ENCODE results near the gene RAD18. TPM values are rescaled to one million over a fixed set of nuclear protein-coding genes. Genes with fewer than 3 reads are reported as not detected.

Gene RAD18
- total RNA-seq, 1 experiment from 2014 or later: 46.6 TPM

DNA sequence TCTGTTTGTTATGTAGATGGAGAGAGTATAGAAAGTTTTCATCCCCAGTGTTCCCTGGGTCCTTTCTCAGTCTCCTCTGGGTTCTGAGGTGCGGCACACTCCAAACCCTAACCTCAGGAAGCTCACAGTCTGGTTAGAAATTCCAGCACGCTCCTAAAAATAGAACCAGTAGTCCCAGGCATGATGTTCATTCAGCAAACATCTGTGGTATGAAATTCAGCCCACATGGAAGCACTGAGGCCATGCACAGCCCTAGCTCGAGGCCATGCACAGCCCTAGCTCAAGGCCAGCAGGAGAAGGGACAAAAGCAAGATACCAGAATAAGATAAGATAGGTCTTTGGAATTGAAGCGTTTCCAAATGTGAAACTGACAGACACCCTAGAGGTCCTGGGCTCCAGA lies 111.6 kb downstream of the RAD18 start:
- POLR2A ChIA-PET (ENCODE audit: unreplicated experiment): no interaction called here
- TF ChIP-seq EZH2 (IDR thresholded peaks at IDR 0.05; ENCODE audit: low read length, unreplicated experiment) (no peak), EZH2phosphoT487 (IDR thresholded peaks at IDR 0.05; ENCODE audit: borderline replicate concordance, low read length) (no peak)
- TF ChIP-seq, protein P1, sequence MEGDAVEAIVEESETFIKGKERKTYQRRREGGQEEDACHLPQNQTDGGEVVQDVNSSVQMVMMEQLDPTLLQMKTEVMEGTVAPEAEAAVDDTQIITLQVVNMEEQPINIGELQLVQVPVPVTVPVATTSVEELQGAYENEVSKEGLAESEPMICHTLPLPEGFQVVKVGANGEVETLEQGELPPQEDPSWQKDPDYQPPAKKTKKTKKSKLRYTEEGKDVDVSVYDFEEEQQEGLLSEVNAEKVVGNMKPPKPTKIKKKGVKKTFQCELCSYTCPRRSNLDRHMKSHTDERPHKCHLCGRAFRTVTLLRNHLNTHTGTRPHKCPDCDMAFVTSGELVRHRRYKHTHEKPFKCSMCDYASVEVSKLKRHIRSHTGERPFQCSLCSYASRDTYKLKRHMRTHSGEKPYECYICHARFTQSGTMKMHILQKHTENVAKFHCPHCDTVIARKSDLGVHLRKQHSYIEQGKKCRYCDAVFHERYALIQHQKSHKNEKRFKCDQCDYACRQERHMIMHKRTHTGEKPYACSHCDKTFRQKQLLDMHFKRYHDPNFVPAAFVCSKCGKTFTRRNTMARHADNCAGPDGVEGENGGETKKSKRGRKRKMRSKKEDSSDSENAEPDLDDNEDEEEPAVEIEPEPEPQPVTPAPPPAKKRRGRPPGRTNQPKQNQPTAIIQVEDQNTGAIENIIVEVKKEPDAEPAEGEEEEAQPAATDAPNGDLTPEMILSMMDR (conservative IDR thresholded peaks at IDR 0.05; ENCODE audit: low read depth, low read length): no peak
- H3K27ac ChIP-seq (ENCODE audit: low read length): no peak overlapping the region
- H3K9me3 ChIP-seq (ENCODE audit: low read length): no peaks in the 10 kb centered on the region
- no peak overlapping the region for H2AFZ ChIP-seq (ENCODE audit: low read length)
- CTCF ChIA-PET: no interaction called here
- peaks cover 17% of the 10 kb centered on the region for H3K4me1 ChIP-seq (ENCODE audit: insufficient read depth, low read length)
- H3K4me3 ChIP-seq (ENCODE audit: low read length): no peak overlapping the region
- ATAC-seq: peak; percentile 48
- DNase-seq: peak; percentile 46
- no peaks in the 10 kb centered on the region for H3K36me3 ChIP-seq (ENCODE audit: low read depth, low read length)
- intact Hi-C loops (cut with micrococcal nuclease): no loop called here
- BruUV-seq (replicated peaks): no TSS peak
- H3F3A ChIP-seq (ENCODE audit: low read length, unreplicated experiment): no peaks in the 10 kb centered on the region
- no peak overlapping the region for H3K9ac ChIP-seq (ENCODE audit: low read length)
- no peaks in the 10 kb centered on the region for H3K79me2 ChIP-seq (ENCODE audit: low read length)
- no peak overlapping the region for H3K4me2 ChIP-seq (ENCODE audit: low read length)
- no peaks in the 10 kb centered on the region for H3K9me2 ChIP-seq (replicated peaks; ENCODE audit: low read length)
- H3K27me3 ChIP-seq (ENCODE audit: low read length): no peaks in the 10 kb centered on the region
- no peaks in the 10 kb centered on the region for H4K20me1 ChIP-seq (ENCODE audit: low read length)

DNA sequence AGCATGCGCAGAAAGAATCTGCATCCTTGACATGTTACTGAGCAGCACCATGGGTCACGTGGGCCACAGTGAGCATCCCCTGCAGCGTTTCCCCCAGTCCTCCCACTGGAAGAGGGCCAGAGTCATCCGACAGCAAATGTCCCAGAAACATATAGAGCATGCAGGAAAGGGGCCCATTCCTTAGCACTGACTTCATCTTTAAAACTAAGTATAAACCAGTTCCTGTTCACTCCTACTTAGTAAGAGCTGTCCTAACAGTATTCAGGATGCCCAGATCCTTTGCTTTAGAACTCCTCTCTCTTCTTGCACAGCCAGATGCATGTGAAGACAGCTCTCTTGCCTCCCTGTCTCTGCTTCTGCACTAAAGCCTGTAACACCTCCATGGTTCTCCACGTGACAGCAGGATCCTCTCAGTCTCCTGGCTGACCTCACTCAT lies 114.6 kb downstream of the RAD18 start:
- H3F3A ChIP-seq (ENCODE audit: low read length, unreplicated experiment): no peaks in the 10 kb centered on the region
- no peaks in the 10 kb centered on the region for H3K9me2 ChIP-seq (replicated peaks; ENCODE audit: low read length)
- TF ChIP-seq EZH2 (IDR thresholded peaks at IDR 0.05; ENCODE audit: low read length, unreplicated experiment) (no peak), EZH2phosphoT487 (IDR thresholded peaks at IDR 0.05; ENCODE audit: borderline replicate concordance, low read length) (no peak)
- TF ChIP-seq, protein P1 (conservative IDR thresholded peaks at IDR 0.05; ENCODE audit: low read depth, low read length): no peak
- no peaks in the 10 kb centered on the region for H3K36me3 ChIP-seq (ENCODE audit: low read depth, low read length)
- CTCF ChIA-PET: no interaction called here
- no peaks in the 10 kb centered on the region for H3K9me3 ChIP-seq (ENCODE audit: low read length)
- DNase-seq: peak; percentile 29
- 0 out of 2 replicates have a peak, but pooled peaks have one; percentile 8 for ATAC-seq
- no peaks in the 10 kb centered on the region for H3K27me3 ChIP-seq (ENCODE audit: low read length)
- no TSS peak for BruUV-seq (replicated peaks)
- H3K9ac ChIP-seq (ENCODE audit: low read length): no peak overlapping the region
- no peaks in the 10 kb centered on the region for H4K20me1 ChIP-seq (ENCODE audit: low read length)
- intact Hi-C loops (cut with micrococcal nuclease): no loop called here
- no peak overlapping the region for H2AFZ ChIP-seq (ENCODE audit: low read length)
- POLR2A ChIA-PET (ENCODE audit: unreplicated experiment): no interaction called here
- peaks cover 32% of the 10 kb centered on the region for H3K4me1 ChIP-seq (ENCODE audit: insufficient read depth, low read length)
- no peaks in the 10 kb centered on the region for H3K79me2 ChIP-seq (ENCODE audit: low read length)
- no peak overlapping the region for H3K4me2 ChIP-seq (ENCODE audit: low read length)
- H3K4me3 ChIP-seq (ENCODE audit: low read length): no peak overlapping the region
- no peak overlapping the region for H3K27ac ChIP-seq (ENCODE audit: low read length)

DNA sequence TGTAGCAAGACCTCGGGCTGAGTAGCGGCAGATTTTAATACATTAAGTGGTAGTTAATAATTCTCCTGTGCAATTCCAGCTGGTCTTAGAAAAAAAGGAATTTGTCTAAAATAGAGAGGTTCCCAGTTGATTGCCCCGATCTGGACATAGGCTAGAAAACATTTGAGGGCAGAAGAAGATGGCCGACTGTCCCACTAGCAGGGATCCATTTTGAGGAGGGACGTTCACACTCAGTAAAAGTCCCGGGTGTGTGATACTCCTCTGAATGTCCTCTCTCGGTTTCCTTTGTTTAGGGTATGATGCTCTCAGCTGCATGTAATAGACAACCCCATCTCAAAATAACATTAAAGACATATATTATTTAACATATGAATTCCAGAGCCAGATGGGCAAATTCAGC lies 116.0 kb downstream of the RAD18 start:
- Histone ChIP-seq H4K20me1 (ENCODE audit: low read length) (no peaks in the 10 kb centered on the region), H3K79me2 (ENCODE audit: low read length) (no peaks in the 10 kb centered on the region), H3K9ac (ENCODE audit: low read length) (no peak overlapping the region), H3K4me2 (ENCODE audit: low read length) (no peak overlapping the region), H3K36me3 (ENCODE audit: low read depth, low read length) (no peaks in the 10 kb centered on the region), H3K4me1 (ENCODE audit: insufficient read depth, low read length) (peaks cover 31% of the 10 kb centered on the region), H3K27ac (ENCODE audit: low read length) (no peak overlapping the region), H3K27me3 (ENCODE audit: low read length) (no peaks in the 10 kb centered on the region), H3K9me3 (ENCODE audit: low read length) (no peaks in the 10 kb centered on the region), H3K4me3 (ENCODE audit: low read length) (no peak overlapping the region), H2AFZ (ENCODE audit: low read length) (no peak overlapping the region), H3F3A (ENCODE audit: low read length, unreplicated experiment) (no peaks in the 10 kb centered on the region), H3K9me2 (replicated peaks; ENCODE audit: low read length) (no peaks in the 10 kb centered on the region)
- no peak for DNase-seq
- intact Hi-C loops (cut with micrococcal nuclease): no loop called here
- no TSS peak for BruUV-seq (replicated peaks)
- CTCF ChIA-PET: interaction anchor here (0.7 kb wide), 1 partner anchor 79 kb away, joined by 3 read pairs; no protein-coding TSS in a partner anchor
- POLR2A ChIA-PET (ENCODE audit: unreplicated experiment): no interaction called here
- ATAC-seq: no peak
- TF ChIP-seq EZH2 (IDR thresholded peaks at IDR 0.05; ENCODE audit: low read length, unreplicated experiment) (no peak), EZH2phosphoT487 (IDR thresholded peaks at IDR 0.05; ENCODE audit: borderline replicate concordance, low read length) (no peak)
- TF ChIP-seq, protein P1 (conservative IDR thresholded peaks at IDR 0.05; ENCODE audit: low read depth, low read length): no peak

All from PC-3 (cell line).